HL-60 (cell line): ENCODE results near the gene BZW2.

Experiments
- POLR2AphosphoS5 ChIP-seq: IDR thresholded peaks from 2 replicates; pipeline ENCODE4 v1.6.1; 2012; ENCODE audit warnings: low read depth
- TF ChIP-seq, protein P1 (sequence below): IDR thresholded peaks from one replicate; pipeline ENCODE4 v1.5.1; 2011; ENCODE audit warnings: low read length, control low read depth, inconsistent platforms; ENCODE audit not compliant: insufficient read depth
- TF ChIP-seq, protein P2 (sequence below): IDR thresholded peaks from 2 replicates; pipeline ENCODE4 v1.6.1; 2012; ENCODE audit warnings: low read depth; ENCODE audit not compliant: insufficient replicate concordance

DNA sequence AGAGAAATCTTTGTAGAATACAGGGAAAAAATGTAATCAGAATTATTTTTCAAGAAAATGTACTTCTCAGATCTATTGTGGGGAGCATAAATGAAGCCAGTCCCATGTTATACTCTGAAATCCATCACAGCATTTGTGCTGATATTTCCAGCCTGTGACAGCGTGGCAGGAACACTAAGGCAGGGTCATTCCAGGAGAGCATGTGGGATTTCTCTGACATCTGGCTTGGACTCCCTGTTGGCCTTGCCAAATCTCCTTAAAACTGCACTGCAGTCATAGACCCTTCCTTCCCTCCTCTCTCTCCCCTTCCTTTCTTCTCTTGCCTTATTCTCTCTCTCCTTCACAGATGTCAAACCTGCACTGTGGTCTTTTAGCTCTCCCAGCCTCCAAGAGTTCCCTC is 101.1 kb downstream of the BZW2 start:
- TF ChIP-seq, protein P1, sequence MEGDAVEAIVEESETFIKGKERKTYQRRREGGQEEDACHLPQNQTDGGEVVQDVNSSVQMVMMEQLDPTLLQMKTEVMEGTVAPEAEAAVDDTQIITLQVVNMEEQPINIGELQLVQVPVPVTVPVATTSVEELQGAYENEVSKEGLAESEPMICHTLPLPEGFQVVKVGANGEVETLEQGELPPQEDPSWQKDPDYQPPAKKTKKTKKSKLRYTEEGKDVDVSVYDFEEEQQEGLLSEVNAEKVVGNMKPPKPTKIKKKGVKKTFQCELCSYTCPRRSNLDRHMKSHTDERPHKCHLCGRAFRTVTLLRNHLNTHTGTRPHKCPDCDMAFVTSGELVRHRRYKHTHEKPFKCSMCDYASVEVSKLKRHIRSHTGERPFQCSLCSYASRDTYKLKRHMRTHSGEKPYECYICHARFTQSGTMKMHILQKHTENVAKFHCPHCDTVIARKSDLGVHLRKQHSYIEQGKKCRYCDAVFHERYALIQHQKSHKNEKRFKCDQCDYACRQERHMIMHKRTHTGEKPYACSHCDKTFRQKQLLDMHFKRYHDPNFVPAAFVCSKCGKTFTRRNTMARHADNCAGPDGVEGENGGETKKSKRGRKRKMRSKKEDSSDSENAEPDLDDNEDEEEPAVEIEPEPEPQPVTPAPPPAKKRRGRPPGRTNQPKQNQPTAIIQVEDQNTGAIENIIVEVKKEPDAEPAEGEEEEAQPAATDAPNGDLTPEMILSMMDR = no peak
- no peak for TF ChIP-seq POLR2AphosphoS5
- TF ChIP-seq, protein P2, sequence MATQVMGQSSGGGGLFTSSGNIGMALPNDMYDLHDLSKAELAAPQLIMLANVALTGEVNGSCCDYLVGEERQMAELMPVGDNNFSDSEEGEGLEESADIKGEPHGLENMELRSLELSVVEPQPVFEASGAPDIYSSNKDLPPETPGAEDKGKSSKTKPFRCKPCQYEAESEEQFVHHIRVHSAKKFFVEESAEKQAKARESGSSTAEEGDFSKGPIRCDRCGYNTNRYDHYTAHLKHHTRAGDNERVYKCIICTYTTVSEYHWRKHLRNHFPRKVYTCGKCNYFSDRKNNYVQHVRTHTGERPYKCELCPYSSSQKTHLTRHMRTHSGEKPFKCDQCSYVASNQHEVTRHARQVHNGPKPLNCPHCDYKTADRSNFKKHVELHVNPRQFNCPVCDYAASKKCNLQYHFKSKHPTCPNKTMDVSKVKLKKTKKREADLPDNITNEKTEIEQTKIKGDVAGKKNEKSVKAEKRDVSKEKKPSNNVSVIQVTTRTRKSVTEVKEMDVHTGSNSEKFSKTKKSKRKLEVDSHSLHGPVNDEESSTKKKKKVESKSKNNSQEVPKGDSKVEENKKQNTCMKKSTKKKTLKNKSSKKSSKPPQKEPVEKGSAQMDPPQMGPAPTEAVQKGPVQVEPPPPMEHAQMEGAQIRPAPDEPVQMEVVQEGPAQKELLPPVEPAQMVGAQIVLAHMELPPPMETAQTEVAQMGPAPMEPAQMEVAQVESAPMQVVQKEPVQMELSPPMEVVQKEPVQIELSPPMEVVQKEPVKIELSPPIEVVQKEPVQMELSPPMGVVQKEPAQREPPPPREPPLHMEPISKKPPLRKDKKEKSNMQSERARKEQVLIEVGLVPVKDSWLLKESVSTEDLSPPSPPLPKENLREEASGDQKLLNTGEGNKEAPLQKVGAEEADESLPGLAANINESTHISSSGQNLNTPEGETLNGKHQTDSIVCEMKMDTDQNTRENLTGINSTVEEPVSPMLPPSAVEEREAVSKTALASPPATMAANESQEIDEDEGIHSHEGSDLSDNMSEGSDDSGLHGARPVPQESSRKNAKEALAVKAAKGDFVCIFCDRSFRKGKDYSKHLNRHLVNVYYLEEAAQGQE = no peak
